ENCODE measurements around the gene SYT15.
"Not testable (repeated sequence)": the region's sequence is repeated elsewhere in the genome, so short reads cannot be mapped to it uniquely, and the experiment has no call there.

Gene SYT15

DNA sequence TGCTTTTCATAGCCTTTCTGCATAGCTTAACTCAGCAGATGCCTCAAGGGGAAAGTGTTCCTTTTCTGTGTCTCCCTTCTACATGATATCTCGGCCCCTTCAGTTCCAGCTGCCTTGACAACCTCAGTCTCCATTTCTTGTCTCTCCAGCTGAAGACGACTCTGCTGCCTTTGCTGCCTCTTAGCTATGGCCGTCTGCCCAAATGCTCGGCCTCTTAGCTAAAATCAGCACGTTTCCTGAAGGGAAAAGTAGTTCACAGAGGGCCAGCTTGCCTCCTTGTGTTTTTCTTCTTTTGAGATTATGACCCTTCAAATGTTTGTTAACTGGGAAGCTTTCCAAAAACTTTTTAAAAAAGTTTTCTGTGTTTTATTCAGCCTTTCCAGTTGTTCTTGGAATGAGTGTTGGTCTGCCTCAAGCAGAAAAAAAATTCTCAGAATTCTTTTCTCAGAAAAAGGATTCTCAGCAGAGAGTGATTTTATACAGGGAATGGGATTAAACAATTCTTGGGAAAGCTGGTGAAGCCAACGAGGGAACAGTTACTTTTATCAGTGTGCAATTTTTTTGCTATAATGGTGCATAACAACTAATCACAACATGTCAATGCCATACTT, 15.6 kb downstream of the SYT15 start:
- DNase-seq: not testable (repeated sequence)

DNA sequence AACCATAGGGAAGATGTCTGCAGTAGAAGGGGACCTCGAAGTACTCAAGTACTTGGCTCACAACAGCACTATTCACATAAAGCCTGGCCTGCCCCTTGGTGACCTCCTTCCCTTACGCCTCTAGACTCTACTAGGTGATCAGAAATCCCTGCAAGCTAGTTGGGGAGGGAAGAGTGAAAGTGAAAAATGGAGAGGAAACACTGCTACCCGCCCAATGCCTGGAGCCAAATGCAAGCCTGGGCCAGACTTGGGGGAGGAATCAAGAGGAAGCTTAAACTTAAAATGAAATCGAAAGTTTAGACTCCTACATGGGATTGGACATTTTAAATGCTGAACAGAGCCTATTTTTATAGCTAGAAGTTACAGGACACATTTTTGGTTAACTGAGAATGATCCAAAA, 17.6 kb downstream of the SYT15 start:
- DNase-seq: not testable (repeated sequence)

DNA sequence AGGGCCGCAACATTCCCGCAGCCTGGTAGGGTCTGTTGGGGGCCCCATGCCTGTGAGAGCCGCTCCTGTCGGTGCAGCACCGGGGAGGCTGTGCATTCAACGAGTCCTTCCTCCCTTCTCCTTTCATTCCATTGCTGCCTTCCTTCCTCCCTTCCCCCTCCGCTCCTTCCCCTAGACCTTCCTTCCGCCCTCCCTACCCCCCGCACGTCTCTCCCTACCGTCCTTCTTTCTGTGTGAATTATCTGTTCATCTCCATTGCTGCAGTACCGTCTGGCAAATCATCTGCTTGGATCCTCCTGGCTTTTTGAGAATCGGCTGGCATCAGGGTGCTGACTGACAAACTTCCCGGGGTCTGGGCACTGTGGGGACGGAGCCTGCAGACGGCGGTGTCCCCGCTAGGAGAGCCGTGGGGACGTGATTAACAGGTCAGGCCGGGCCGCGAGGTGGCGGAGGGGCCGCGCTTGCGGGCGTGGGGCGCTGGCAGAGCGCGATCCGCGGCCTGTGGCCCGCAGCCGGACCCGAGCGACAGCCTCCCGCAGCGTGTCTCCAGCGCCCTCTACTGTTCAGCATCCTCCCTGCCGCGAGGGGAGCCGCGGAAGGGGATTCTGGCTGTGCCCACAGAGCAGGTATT, 18.8 kb downstream of the SYT15 start:
- peak; percentile 5 for DNase-seq

DNA sequence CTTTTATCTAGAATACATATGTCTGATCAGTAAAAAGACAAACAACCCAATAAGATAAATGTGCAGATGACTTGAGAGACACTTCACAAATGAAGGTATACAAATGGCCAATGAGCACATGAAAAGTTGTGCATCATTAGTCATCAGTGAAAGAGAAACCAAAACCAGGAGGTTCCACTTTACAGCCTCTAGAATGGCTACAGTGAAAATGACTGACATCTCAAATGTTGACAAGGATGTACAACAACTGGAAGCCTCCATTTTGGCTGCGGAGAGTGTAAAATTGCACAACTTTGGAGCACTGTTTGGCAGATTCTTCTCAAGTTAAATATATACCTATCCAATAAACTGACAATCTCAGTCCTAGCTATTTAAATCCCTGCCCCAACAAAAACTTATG, 21.6 kb downstream of the SYT15 start:
- DNase-seq: not testable (repeated sequence)

DNA sequence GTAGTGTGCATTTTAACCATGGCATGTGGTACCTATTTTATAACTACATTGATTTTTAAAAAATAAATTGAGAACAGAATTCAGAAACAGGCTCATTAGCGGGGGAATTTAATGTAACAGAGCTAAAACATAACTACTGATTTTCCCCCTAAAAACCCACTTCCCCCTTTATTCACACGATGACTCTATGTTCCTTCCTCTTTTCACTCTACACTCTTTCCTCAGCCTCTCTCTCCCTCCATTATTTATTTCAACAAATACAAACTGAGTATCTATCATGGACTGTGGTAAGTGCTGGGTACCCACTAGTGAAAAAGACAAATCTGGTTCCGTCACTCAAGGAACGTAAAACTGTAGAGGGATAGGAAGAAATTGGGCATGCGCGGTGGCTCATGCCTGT, 36.6 kb downstream of the SYT15 start:
- DNase-seq: not testable (repeated sequence)

DNA sequence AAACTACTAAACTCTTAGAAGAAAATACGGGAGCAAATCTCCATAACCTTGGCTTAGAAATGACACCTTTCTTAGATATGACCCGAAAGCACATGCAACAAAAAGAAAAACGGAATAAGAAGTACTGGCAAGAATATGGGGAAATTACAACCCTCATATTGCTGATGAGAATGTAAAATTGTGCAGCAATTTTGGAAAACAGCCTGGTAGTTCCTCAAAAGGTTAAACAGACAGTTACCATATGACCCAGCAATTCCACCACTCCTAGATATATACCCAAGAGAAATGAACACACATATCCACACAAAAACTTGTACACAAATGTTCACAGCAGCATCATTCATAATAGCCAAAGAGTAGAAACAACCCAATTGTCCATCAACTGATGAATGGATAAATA, 37.3 kb downstream of the SYT15 start:
- not testable (repeated sequence) for DNase-seq

DNA sequence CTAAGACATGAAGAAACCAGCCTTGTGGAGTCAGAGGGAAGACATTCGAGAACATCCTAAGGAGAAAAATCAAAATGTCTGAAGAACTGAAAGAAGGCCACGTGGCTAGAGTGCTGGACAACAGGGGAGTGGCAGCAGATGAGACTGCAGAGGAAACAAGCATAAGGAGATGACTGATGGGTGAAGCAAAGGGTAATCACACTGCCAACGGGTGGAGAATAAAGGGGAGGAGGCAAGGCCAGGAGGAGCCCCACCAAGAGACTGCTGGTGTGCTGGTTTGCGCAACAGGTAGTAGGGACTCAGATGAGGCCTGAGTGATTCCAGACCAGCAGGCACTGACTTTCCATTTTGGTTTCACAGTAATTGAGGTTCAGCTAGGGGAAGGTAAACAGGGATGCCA, 38.2 kb downstream of the SYT15 start:
- not testable (repeated sequence) for DNase-seq

DNA sequence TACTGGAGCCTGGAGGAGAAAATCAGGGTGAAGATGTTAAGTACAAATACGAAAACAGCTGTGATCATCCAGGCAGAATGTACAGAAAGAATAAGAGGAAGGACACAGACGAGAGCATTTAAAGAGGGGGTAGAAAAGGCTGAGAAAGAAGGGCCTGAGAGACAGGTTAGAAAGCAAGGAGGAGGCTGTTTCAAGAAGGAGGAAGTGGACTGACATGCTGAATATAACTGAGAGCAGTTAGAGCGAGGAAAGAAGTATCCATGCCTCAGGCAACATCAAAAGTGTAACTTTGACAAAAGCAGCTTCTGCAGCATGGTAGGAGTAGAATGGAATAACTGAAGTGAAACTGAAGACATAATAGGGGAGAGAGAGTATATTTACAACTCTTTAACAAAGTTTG, 39.0 kb downstream of the SYT15 start:
- not testable (repeated sequence) for DNase-seq

DNA sequence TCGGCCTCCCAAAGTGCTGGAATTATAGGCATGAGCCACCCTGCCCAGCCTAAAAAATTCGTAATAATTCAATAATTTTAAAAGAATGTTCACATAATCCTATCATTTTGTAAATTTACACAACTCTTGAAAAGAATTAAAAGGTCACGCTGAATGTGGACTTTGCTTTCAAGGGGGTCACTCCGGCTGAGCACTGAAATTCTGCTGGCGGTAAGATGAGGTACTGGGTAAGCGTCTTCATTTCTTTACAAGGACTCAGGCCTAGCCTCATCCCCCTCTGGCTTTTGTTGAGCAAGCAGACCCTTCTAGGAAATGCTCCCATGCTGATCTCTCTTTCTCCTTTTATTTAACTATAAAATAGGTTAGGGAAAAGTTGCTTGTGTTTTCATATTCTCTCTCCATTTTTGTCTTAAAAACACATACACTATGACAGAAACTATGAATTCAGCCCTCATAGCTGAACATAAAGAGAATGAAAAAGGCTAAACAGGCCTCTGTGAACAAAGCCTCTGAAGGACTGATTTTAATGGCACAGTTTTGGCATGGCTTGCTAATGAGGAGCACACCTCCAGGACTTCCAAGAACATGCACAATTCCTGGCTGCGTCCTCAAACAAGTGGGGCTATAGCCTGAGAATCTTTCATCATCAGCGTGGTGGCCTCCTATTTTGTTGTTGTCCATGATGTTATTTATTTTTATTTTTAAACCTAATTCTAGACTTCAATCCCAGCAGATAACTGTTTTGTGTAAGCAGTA, 45.1 kb downstream of the SYT15 start:
- DNase-seq: not testable (repeated sequence)

DNA sequence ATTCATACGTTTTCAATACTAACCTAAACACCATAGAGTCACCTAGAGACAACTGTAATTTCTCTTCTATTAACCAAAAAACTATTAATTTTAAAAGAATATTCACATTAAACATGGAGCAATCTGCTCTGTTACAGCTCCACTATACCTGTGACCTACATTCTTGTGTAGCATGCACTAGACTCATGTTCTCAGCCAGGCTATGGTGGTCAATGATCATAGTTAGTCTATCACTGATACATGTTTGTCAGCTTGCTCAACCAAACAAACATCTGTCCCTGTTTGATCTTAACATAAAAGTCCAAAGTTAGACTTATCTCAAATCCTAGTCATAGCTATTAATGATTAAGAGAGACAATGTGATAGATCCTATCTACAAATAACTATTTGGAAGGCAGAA, 50.9 kb downstream of the SYT15 start:
- DNase-seq: not testable (repeated sequence)

DNA sequence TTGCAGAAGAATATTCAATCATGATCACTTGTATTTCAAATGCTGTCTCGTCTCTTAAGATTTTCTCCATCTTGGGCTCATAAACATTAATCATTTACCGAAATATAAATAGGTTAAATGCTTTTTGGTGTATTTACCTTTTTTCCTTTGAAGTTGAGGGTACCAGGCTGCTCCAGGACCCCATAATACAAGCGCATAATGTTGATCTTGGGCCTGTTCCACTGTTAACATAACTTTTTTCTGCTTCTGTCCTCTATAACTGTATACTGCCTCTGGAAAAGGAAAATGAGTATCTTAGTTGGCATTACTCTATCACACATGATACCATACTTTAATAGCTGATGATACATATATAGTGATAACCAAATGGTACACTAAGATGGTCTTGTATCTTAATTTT, 51.9 kb downstream of the SYT15 start:
- DNase-seq: not testable (repeated sequence)

DNA sequence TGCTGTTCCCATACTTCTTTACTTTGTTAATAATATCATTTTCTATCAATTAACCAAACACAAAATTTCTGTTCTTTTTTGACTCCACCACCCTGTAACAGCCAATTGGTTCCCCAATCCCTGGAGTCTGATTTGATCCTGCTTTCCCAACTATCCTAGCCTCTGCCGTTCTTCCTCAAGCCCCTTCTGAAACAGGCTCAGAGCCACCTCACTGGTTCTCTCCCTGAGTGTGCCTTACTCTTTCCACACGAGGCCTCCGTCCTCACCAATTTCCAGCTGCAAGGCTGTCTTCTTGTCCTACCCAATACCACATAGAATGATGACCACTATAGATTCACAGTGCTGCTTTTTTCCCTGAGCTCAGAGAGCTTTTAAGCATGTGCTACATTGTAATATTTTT, 52.8 kb downstream of the SYT15 start:
- not testable (repeated sequence) for DNase-seq

DNA sequence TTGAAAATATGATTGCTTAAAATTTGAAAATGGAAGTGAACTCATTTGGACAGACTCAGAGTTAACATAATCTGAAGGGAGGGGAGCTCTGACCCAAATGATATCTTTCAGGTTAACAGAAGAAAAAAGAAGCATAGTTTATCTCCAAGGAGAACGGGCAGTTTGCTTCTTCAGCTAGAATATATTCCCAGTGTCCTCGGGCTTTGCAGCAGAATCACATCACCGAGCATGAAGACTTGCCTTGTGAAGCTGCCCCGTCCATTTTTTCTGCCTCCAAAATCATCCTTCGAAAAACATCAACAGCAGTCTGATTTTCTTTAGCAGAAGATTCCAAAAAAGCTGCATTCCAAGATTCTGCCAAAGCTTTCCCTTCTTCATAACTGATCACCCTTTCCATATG, 55.8 kb downstream of the SYT15 start:
- DNase-seq: not testable (repeated sequence)

DNA sequence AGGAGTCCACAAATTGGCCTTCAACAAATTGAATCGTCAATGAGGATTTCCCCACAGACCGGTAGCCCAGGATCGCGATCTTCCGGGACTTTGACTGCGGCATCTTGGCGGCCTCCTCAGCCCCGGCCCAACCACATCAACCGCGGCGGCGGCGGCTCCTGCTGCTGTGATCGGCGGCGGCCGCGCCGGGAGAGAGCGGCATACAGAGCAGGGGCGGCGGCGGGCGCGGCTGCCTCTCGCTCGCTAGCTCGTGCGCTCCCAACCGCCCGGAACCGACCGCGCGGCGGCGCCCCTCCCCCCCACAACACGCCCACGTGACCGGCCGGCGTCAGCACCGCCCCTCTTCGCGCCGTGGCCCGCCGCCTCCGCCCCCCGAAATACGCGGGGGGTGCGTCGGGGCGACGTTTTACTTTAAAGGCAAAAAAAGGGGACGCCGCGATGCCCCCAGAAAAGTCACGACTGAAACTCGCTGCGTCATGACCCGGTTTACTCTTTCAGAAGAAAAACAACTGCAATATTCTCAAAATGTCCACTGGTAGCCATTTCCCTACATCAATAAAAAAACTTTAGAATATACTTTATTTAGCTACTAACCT, 56.5 kb downstream of the SYT15 start:
- not testable (repeated sequence) for DNase-seq

DNA sequence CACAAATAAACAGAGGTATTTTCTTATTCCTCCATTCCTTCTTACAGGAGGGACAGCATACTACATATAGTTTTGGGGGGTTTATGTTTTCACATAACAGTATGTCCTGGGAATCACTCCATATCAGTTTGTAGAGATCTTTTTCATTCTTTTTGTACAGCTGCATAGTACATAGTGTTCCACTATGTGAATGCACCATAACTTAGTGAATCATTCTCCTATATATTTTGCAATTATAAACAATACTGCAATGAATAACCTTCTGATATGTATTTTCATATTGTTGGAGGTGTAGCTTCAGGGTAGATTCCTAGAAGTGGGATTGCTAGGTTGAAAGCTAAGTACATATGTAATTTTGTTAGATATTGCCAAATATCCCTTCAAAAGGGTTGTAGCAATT, 61.1 kb downstream of the SYT15 start:
- not testable (repeated sequence) for DNase-seq

All from CD4-positive, alpha-beta T cell treated with Interleukin-6 for 4 hours (primary cell).